ENCODE results near the gene TFCP2L1.
"Not testable (repeated sequence)": the region's sequence is repeated elsewhere in the genome, so short reads cannot be mapped to it uniquely, and the experiment has no call there.

GRCh38 chr2:121331324-121331723 lies 46.3 kb upstream of the TFCP2L1 start:
- TF ChIP-seq, protein P1, sequence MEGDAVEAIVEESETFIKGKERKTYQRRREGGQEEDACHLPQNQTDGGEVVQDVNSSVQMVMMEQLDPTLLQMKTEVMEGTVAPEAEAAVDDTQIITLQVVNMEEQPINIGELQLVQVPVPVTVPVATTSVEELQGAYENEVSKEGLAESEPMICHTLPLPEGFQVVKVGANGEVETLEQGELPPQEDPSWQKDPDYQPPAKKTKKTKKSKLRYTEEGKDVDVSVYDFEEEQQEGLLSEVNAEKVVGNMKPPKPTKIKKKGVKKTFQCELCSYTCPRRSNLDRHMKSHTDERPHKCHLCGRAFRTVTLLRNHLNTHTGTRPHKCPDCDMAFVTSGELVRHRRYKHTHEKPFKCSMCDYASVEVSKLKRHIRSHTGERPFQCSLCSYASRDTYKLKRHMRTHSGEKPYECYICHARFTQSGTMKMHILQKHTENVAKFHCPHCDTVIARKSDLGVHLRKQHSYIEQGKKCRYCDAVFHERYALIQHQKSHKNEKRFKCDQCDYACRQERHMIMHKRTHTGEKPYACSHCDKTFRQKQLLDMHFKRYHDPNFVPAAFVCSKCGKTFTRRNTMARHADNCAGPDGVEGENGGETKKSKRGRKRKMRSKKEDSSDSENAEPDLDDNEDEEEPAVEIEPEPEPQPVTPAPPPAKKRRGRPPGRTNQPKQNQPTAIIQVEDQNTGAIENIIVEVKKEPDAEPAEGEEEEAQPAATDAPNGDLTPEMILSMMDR (IDR thresholded peaks at IDR 0.05; ENCODE audit: extremely low read depth in 1 of 2, insufficient read depth in 1 of 2, low read depth in 1 of 2, low read length in 2 of 2) = not testable (repeated sequence)
- TF ChIP-seq POLR2A (IDR thresholded peaks at IDR 0.05; ENCODE audit: low read depth, low read length); EZH2 (IDR thresholded peaks at IDR 0.05; ENCODE audit: borderline replicate concordance, low read depth, low read length, severe bottlenecking): not testable (repeated sequence)

Measured in endothelial cell of umbilical vein (primary cell).